T follicular helper cell (primary cell): Measurements from ENCODE around the gene GPR3.

Experiments used
- DNase-seq: peaks from one replicate; pipeline ENCODE4 v3.0.0-alpha.2; 2020; ENCODE audit warnings: low read depth

The GPR3 gene

GRCh38 chr1:27358928-27359313, 33.5 kb upstream of the GPR3 start:
- no peak for DNase-seq

- DNase-seq, result no peak
These were observed 32.6 kb upstream of the GPR3 start for GRCh38 chr1:27359822-27360158.

GRCh38 chr1:27360159-27361043, 32.0 kb upstream of the GPR3 start:
- no peak for DNase-seq

GRCh38 chr1:27361044-27361402, 31.4 kb upstream of the GPR3 start:
- no peak for DNase-seq

GRCh38 chr1:27361553-27361952, 30.9 kb upstream of the GPR3 start:
- DNase-seq, result no peak

- no peak for DNase-seq
These were observed 28.4 kb upstream of the GPR3 start for GRCh38 chr1:27363766-27364695.

- no peak for DNase-seq
These were observed 27.6 kb upstream of the GPR3 start for GRCh38 chr1:27364696-27365371.

GRCh38 chr1:27365372-27366112, 26.9 kb upstream of the GPR3 start:
- peak; percentile 69 for DNase-seq

- peak; percentile 53 for DNase-seq
These were observed 26.4 kb upstream of the GPR3 start for GRCh38 chr1:27366113-27366410.

- DNase-seq, result no peak
These were observed 25.8 kb upstream of the GPR3 start, which contains the start of gene MAP3K6 for GRCh38 chr1:27366411-27367159. Gene MAP3K6, minus strand, starts transcription at chr1:27366961. Its CDS starts 364 bp downstream, at chr1:27366597.

GRCh38 chr1:27367160-27367650, 25.2 kb upstream of the GPR3 start:
- DNase-seq, result no peak

GRCh38 chr1:27368869-27369582, 23.4 kb upstream of the GPR3 start:
- DNase-seq, result no peak

- DNase-seq, result no peak
These were observed 20.2 kb upstream of the GPR3 start for GRCh38 chr1:27372022-27372807.

- DNase-seq, result no peak
These were observed 19.4 kb upstream of the GPR3 start for GRCh38 chr1:27372808-27373690.

GRCh38 chr1:27374362-27375086, 17.9 kb upstream of the GPR3 start, which contains the start of gene FCN3:
Gene FCN3, minus strand, starts transcription at chr1:27374824. Its CDS starts 6 bp downstream, at chr1:27374818.
- no peak for DNase-seq

- DNase-seq, result no peak
These were observed 14.5 kb upstream of the GPR3 start for GRCh38 chr1:27377760-27378495.
